ENCODE data around the gene RELN.
A peak's percentile ranks its signal among the peaks of the same experiment; 100 is the strongest.

The RELN gene

GRCh38 chr7:103597606-103598005, 391.9 kb downstream of the RELN start:
- no peak overlapping the region for H3K4me3 ChIP-seq (ENCODE audit: low read depth, low read length)
- in situ Hi-C loops (cut with HindIII; ENCODE audit: low sequenced_read_pairs) = no loop called here
- no peak for TF ChIP-seq CTCF (IDR thresholded peaks at IDR 0.05; ENCODE audit: low read depth, low read length)
- no peak for DNase-seq (ENCODE audit: low read depth, low spot score)

- in situ Hi-C loops (cut with HindIII; ENCODE audit: low sequenced_read_pairs) = no loop called here
- no peak for TF ChIP-seq CTCF (IDR thresholded peaks at IDR 0.05; ENCODE audit: low read depth, low read length)
Measured at GRCh38 chr7:103594186-103594585, 395.3 kb downstream of the RELN start.

GRCh38 chr7:103593691-103594090, 395.8 kb downstream of the RELN start:
- no peak overlapping the region for H3K4me3 ChIP-seq (ENCODE audit: low read depth, low read length)
- in situ Hi-C loops (cut with HindIII; ENCODE audit: low sequenced_read_pairs) = no loop called here
- no peak for TF ChIP-seq CTCF (IDR thresholded peaks at IDR 0.05; ENCODE audit: low read depth, low read length)
- DNase-seq (ENCODE audit: low read depth, low spot score) = peak; percentile 39

More at GRCh38 chr7:103594186-103594585, 395.3 kb downstream of the RELN start:
- no peak for DNase-seq (ENCODE audit: low read depth, low spot score)
- no peak overlapping the region for H3K4me3 ChIP-seq (ENCODE audit: low read depth, low read length)

- TF ChIP-seq CTCF (IDR thresholded peaks at IDR 0.05; ENCODE audit: low read depth, low read length) = no peak
- H3K4me3 ChIP-seq (ENCODE audit: low read depth, low read length) = no peak overlapping the region
- in situ Hi-C loops (cut with HindIII; ENCODE audit: low sequenced_read_pairs) = no loop called here
- no peak for DNase-seq (ENCODE audit: low read depth, low spot score)
Measured at GRCh38 chr7:103592844-103593243, 396.6 kb downstream of the RELN start.

- no peak for DNase-seq (ENCODE audit: low read depth, low spot score)
- in situ Hi-C loops (cut with HindIII; ENCODE audit: low sequenced_read_pairs) = no loop called here
- no peak overlapping the region for H3K4me3 ChIP-seq (ENCODE audit: low read depth, low read length)
- no peak for TF ChIP-seq CTCF (IDR thresholded peaks at IDR 0.05; ENCODE audit: low read depth, low read length)
Measured at GRCh38 chr7:103592187-103592586, 397.3 kb downstream of the RELN start.

- in situ Hi-C loops (cut with HindIII; ENCODE audit: low sequenced_read_pairs) = no loop called here
- no peak overlapping the region for H3K4me3 ChIP-seq (ENCODE audit: low read depth, low read length)
- TF ChIP-seq CTCF (IDR thresholded peaks at IDR 0.05; ENCODE audit: low read depth, low read length) = no peak
- no peak for DNase-seq (ENCODE audit: low read depth, low spot score)
Measured at GRCh38 chr7:103580031-103580430, 409.4 kb downstream of the RELN start.

- DNase-seq (ENCODE audit: low read depth, low spot score) = no peak
- H3K4me3 ChIP-seq (ENCODE audit: low read depth, low read length) = no peak overlapping the region
- in situ Hi-C loops (cut with HindIII; ENCODE audit: low sequenced_read_pairs) = no loop called here
- TF ChIP-seq CTCF (IDR thresholded peaks at IDR 0.05; ENCODE audit: low read depth, low read length) = no peak
Measured at GRCh38 chr7:103577059-103577458, 412.4 kb downstream of the RELN start.

Measured in astrocyte of the spinal cord (primary cell).